WTC11 (cell line): ENCODE measurements around the gene EOGT. TPM values are rescaled to one million over a fixed set of nuclear protein-coding genes. Genes with fewer than 3 reads are reported as not detected.

ENCODE experiments used
- ATAC-seq: fragments of 200-7000 bp; cut with Tn5 transposase; 2 replicates; pipeline ENCODE4 v1.10.0; 2021; ENCODE audit warnings: mild to moderate bottlenecking, moderate library complexity
- CTCF ChIA-PET: fragments of 300-600 bp; sonication (Branson Sonifier 250); formaldehyde crosslinking; loops from one replicate; lab custom pipeline; 2021; ENCODE audit warnings: antibody characterized with exemption; lab: Charles Lee
- POLR2A ChIA-PET: fragments of 350-600 bp; sonication (Branson Sonifier 250); formaldehyde crosslinking; loops from one replicate; lab custom pipeline; 2021; ENCODE audit warnings: antibody characterized with exemption; lab: Charles Lee
- DNase-seq: peaks from one replicate; pipeline ENCODE4 v3.0.0; 2021; ENCODE audit warnings: low spot score
- H3K27ac Mint-ChIP-seq: 2 replicates; pipeline ENCODE4 v1.8.0; 2021; ENCODE audit warnings: mixed read lengths
- H3K27me3 Mint-ChIP-seq: 2 replicates; pipeline ENCODE4 v1.8.0; 2021; ENCODE audit warnings: low read depth, mild to moderate bottlenecking, moderate library complexity, mixed read lengths
- H3K36me3 Mint-ChIP-seq: 2 replicates; pipeline ENCODE4 v1.8.0; 2021; ENCODE audit warnings: mixed read lengths
- H3K4me1 Mint-ChIP-seq: 2 replicates; pipeline ENCODE4 v1.8.0; 2022; ENCODE audit warnings: mixed read lengths
- H3K4me3 Mint-ChIP-seq: 2 replicates; pipeline ENCODE4 v1.8.0; 2021; ENCODE audit warnings: mild to moderate bottlenecking, moderate library complexity, mixed read lengths
- H3K9me3 Mint-ChIP-seq: 2 replicates; pipeline ENCODE4 v1.8.0; 2021; ENCODE audit warnings: mixed read lengths
- AFF4 ChIP-seq: sonication (generic); formaldehyde crosslinking; IDR thresholded peaks from 2 replicates; pipeline ENCODE4 v1.8.1; 2023; ENCODE audit warnings: mild to moderate bottlenecking, missing genetic modification reagents, borderline replicate concordance
- AR ChIP-seq: fragments of 250-450 bp; sonication (Bioruptor Pico); IDR thresholded peaks from 2 replicates; pipeline ENCODE4 v1.9.0; 2021; ENCODE audit warnings: mild to moderate bottlenecking
- ATF2 ChIP-seq: sonication (generic); formaldehyde crosslinking; IDR thresholded peaks from 2 replicates; pipeline ENCODE4 v1.8.1; 2022; ENCODE audit warnings: low read depth, missing genetic modification reagents, borderline replicate concordance
- ELF4 ChIP-seq: sonication (generic); formaldehyde crosslinking; IDR thresholded peaks from 2 replicates; pipeline ENCODE4 v1.8.1; 2022; ENCODE audit warnings: low read depth, mild to moderate bottlenecking, moderate library complexity, missing genetic modification reagents
- EMX1 ChIP-seq: fragments of 250-450 bp; sonication (Bioruptor Pico); IDR thresholded peaks from 2 replicates; pipeline ENCODE4 v1.8.0; 2021; ENCODE audit warnings: mild to moderate bottlenecking
- FOXJ3 ChIP-seq: sonication (generic); formaldehyde crosslinking; IDR thresholded peaks from 2 replicates; pipeline ENCODE4 v1.9.0; 2021; ENCODE audit warnings: missing genetic modification reagents, mild to moderate bottlenecking, borderline replicate concordance
- GABPB1 ChIP-seq: sonication (generic); formaldehyde crosslinking; IDR thresholded peaks from 2 replicates; pipeline ENCODE4 v1.8.1; 2023; ENCODE audit warnings: mild to moderate bottlenecking, missing genetic modification reagents
- GTF2I ChIP-seq: fragments of 250-450 bp; sonication (Bioruptor Pico); conservative IDR thresholded peaks from 2 replicates; pipeline ENCODE4 v1.4.0; 2021; ENCODE audit warnings: mild to moderate bottlenecking
- HMGXB4 ChIP-seq: sonication (generic); formaldehyde crosslinking; IDR thresholded peaks from 2 replicates; pipeline ENCODE4 v1.8.1; 2023; ENCODE audit warnings: mild to moderate bottlenecking, moderate library complexity, missing genetic modification reagents
- JAZF1 ChIP-seq: fragments of 250-450 bp; sonication (Bioruptor Pico); IDR thresholded peaks from 2 replicates; pipeline ENCODE4 v1.9.0; 2021; ENCODE audit warnings: moderate library complexity, mild to moderate bottlenecking, inconsistent platforms
- MAX ChIP-seq: sonication (generic); formaldehyde crosslinking; IDR thresholded peaks from 2 replicates; pipeline ENCODE4 v1.8.0; 2022; ENCODE audit warnings: mild to moderate bottlenecking, missing genetic modification reagents
- MXD4 ChIP-seq: fragments of 250-450 bp; sonication (Bioruptor Pico); IDR thresholded peaks from 2 replicates; pipeline ENCODE4 v1.8.0; 2021; ENCODE audit warnings: mild to moderate bottlenecking, moderate library complexity, borderline replicate concordance
- NFATC4 ChIP-seq: fragments of 250-450 bp; sonication (Bioruptor Pico); IDR thresholded peaks from 2 replicates; pipeline ENCODE4 v1.9.0; 2021; ENCODE audit warnings: mild to moderate bottlenecking
- NFE2L1 ChIP-seq: sonication (generic); formaldehyde crosslinking; IDR thresholded peaks from 2 replicates; pipeline ENCODE4 v1.8.1; 2023; ENCODE audit warnings: missing genetic modification reagents
- SMAD3 ChIP-seq: sonication (generic); formaldehyde crosslinking; IDR thresholded peaks from 2 replicates; pipeline ENCODE4 v1.8.0; 2022; ENCODE audit warnings: missing genetic modification reagents, mild to moderate bottlenecking, borderline replicate concordance
- SMAD4 ChIP-seq: sonication (generic); formaldehyde crosslinking; IDR thresholded peaks from 2 replicates; pipeline ENCODE4 v1.8.0; 2022; ENCODE audit warnings: mild to moderate bottlenecking, missing genetic modification reagents
- SOX15 ChIP-seq: fragments of 250-450 bp; sonication (Bioruptor Pico); IDR thresholded peaks from 2 replicates; pipeline ENCODE4 v1.9.0; 2021; ENCODE audit warnings: mild to moderate bottlenecking
- TEAD1 ChIP-seq: sonication (generic); formaldehyde crosslinking; IDR thresholded peaks from 2 replicates; pipeline ENCODE4 v1.8.0; 2022; ENCODE audit warnings: mild to moderate bottlenecking, missing genetic modification reagents
- USF1 ChIP-seq: sonication (generic); formaldehyde crosslinking; IDR thresholded peaks from 2 replicates; pipeline ENCODE4 v1.8.0; 2022; ENCODE audit warnings: mild to moderate bottlenecking, missing genetic modification reagents
- ZNF138 ChIP-seq: sonication (generic); formaldehyde crosslinking; conservative IDR thresholded peaks from 2 replicates; pipeline ENCODE4 v1.8.1; 2022; ENCODE audit warnings: mild to moderate bottlenecking, moderate library complexity, missing genetic modification reagents
- ZNF396 ChIP-seq: fragments of 250-450 bp; sonication (Bioruptor Pico); IDR thresholded peaks from 2 replicates; pipeline ENCODE4 v1.8.0; 2021; ENCODE audit warnings: mild to moderate bottlenecking, moderate library complexity, borderline replicate concordance
- ZNF423 ChIP-seq: fragments of 250-450 bp; sonication (Bioruptor Pico); IDR thresholded peaks from 2 replicates; pipeline ENCODE4 v2.1.2; 2022; ENCODE audit warnings: mild to moderate bottlenecking, moderate library complexity
- total RNA-seq: library from RNA; stranded (reverse); gene quantifications from 3 replicates; pipeline ENCODE4 v1.2.3, GENCODE V29; 2021

The EOGT gene
- total RNA-seq, 1 experiment from 2014 or later: 32.9 TPM

- peaks cover 51% of the 10 kb centered on the region for H3K36me3 Mint-ChIP-seq
These were observed 29.4 kb downstream of the EOGT start for GRCh38 chr3:68984011-68984530.

GRCh38 chr3:68977486-68978167 is 35.9 kb downstream of the EOGT start:
- CTCF ChIA-PET: no interaction called here
- Mint-ChIP-seq H3K4me3 (no peak overlapping the region), H3K9me3 (no peaks in the 10 kb centered on the region), H3K27ac (no peak overlapping the region), H3K4me1 (peaks cover 3% of the 10 kb centered on the region; the same call in 1 of the 2 replicates), H3K36me3 (peaks cover 43% of the 10 kb centered on the region), H3K27me3 (no peaks in the 10 kb centered on the region)
- POLR2A ChIA-PET: no interaction called here
- no peak for DNase-seq
- ATAC-seq: no peak
- TF ChIP-seq SMAD3: no peak
- TF ChIP-seq TEAD1 (CRISPR knock-in tag): no peak
- TF ChIP-seq EMX1 (CRISPR knock-in tag): no peak
- TF ChIP-seq ATF2: no peak
- TF ChIP-seq USF1 (CRISPR knock-in tag): no peak
- no peak for TF ChIP-seq NFATC4
- TF ChIP-seq ZNF423: no peak
- TF ChIP-seq GABPB1 (CRISPR knock-in tag): no peak
- no peak for TF ChIP-seq GTF2I (CRISPR knock-in tag)
- TF ChIP-seq SMAD4 (CRISPR knock-in tag): no peak
- no peak for TF ChIP-seq AR (CRISPR knock-in tag)

More at GRCh38 chr3:68984011-68984530, 29.4 kb downstream of the EOGT start:
- H3K4me3 Mint-ChIP-seq: no peak overlapping the region
- no peak overlapping the region for H3K27ac Mint-ChIP-seq
- ChIA-PET POLR2A (no interaction called here), CTCF (no interaction called here)
- no peaks in the 10 kb centered on the region for H3K4me1 Mint-ChIP-seq
- TF ChIP-seq SOX15 (CRISPR knock-in tag): no peak
- no peak for TF ChIP-seq HMGXB4 (CRISPR knock-in tag)
- no peak for TF ChIP-seq ZNF396 (CRISPR knock-in tag)
- no peak for TF ChIP-seq FOXJ3 (CRISPR knock-in tag)
- TF ChIP-seq MAX (CRISPR knock-in tag): no peak
- TF ChIP-seq SMAD4 (CRISPR knock-in tag): no peak
- TF ChIP-seq JAZF1 (CRISPR knock-in tag): no peak
- TF ChIP-seq ELF4 (CRISPR knock-in tag): no peak
- TF ChIP-seq AFF4 (CRISPR knock-in tag): no peak
- TF ChIP-seq NFE2L1 (CRISPR knock-in tag): no peak
- no peak for TF ChIP-seq MXD4 (CRISPR knock-in tag)
- TF ChIP-seq ZNF138 (CRISPR knock-in tag): no peak
- no peaks in the 10 kb centered on the region for H3K27me3 Mint-ChIP-seq
- no peak for ATAC-seq
- DNase-seq: no peak
- H3K9me3 Mint-ChIP-seq: no peaks in the 10 kb centered on the region
